Testis (tissue), 2 donors: Measurements from ENCODE around the gene AQP6.

ENCODE experiments used
- CTCF ChIP-seq, 3 experiments: fragments of 450-650 bp in 2 of 3; fragments of 200-600 bp in 1 of 3; sonication (generic) in 1 of 3; IDR thresholded peaks; one replicate each; pipeline ENCODE4 v1.5.1; 2016 to 2019; ENCODE audit warnings: antibody characterized with exemption in 3 of 3, mild to moderate bottlenecking in 2 of 3, moderate library complexity in 1 of 3
- POLR2A ChIP-seq: fragments of 450-650 bp; IDR thresholded peaks from one replicate; pipeline ENCODE4 v1.6.1; 2017; ENCODE audit warnings: antibody characterized with exemption, mild to moderate bottlenecking, moderate library complexity

GRCh38 chr12:50013361-50014147, 40.8 kb downstream of the AQP6 start:
- TF ChIP-seq CTCF (IDR thresholded peaks at IDR 0.05) (no peak), POLR2A (no peak)
